Sigmoid colon (tissue), 4 donors: ENCODE data around the gene MSANTD7.
A peak's percentile ranks its signal among the peaks of the same experiment; 100 is the strongest.

Experiments used
- EP300 ChIP-seq, 4 donors: sonication (generic); formaldehyde crosslinking; IDR thresholded peaks; one replicate each; pipeline ENCODE4 v1.6.1; 2017; ENCODE audit warnings: antibody characterized with exemption in 4 of 4
- POLR2A ChIP-seq, 2 donors: fragments of 450-650 bp; IDR thresholded peaks; one replicate each; pipeline ENCODE4 v1.6.1; 2016; ENCODE audit warnings: antibody characterized with exemption in 2 of 2, mild to moderate bottlenecking in 2 of 2, moderate library complexity in 2 of 2
- TF ChIP-seq, protein P1 (sequence below), 4 experiments: fragments of 450-650 bp in 3 of 4; fragments of 200-600 bp in 1 of 4; IDR thresholded peaks; one replicate each; pipeline ENCODE4 v1.5.1; 2016 to 2019; ENCODE audit warnings: antibody characterized with exemption in 4 of 4, mild to moderate bottlenecking in 3 of 4, moderate library complexity in 2 of 4

- TF ChIP-seq POLR2A (IDR thresholded peaks at IDR 0.05) (peak; percentile 40 to 45), EP300 (IDR thresholded peaks at IDR 0.05) (no peak)
- TF ChIP-seq, protein P1, sequence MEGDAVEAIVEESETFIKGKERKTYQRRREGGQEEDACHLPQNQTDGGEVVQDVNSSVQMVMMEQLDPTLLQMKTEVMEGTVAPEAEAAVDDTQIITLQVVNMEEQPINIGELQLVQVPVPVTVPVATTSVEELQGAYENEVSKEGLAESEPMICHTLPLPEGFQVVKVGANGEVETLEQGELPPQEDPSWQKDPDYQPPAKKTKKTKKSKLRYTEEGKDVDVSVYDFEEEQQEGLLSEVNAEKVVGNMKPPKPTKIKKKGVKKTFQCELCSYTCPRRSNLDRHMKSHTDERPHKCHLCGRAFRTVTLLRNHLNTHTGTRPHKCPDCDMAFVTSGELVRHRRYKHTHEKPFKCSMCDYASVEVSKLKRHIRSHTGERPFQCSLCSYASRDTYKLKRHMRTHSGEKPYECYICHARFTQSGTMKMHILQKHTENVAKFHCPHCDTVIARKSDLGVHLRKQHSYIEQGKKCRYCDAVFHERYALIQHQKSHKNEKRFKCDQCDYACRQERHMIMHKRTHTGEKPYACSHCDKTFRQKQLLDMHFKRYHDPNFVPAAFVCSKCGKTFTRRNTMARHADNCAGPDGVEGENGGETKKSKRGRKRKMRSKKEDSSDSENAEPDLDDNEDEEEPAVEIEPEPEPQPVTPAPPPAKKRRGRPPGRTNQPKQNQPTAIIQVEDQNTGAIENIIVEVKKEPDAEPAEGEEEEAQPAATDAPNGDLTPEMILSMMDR (IDR thresholded peaks at IDR 0.05) = no peak
Observed at GRCh38 chr10:14878266-14879123, 40.4 kb downstream of the MSANTD7 start, which contains the start of gene SUV39H2.
